Measurements from ENCODE around the gene MTSS2.

Gene MTSS2

GRCh38 chr16:70723740-70724145 is 37.9 kb upstream of the MTSS2 start:
- ATAC-seq: no peak
- TF ChIP-seq ZNF565 (CRISPR knock-in tag; conservative IDR thresholded peaks at IDR 0.05; ENCODE audit: low read depth) (no peak), BACH2 (CRISPR knock-in tag; IDR thresholded peaks at IDR 0.05; ENCODE audit: borderline replicate concordance) (no peak), ZFP3 (CRISPR knock-in tag; IDR thresholded peaks at IDR 0.05) (no peak), TCF4 (CRISPR knock-in tag; IDR thresholded peaks at IDR 0.05; ENCODE audit: borderline replicate concordance) (no peak), OSR1 (CRISPR knock-in tag; IDR thresholded peaks at IDR 0.05) (no peak), POU6F1 (CRISPR knock-in tag; IDR thresholded peaks at IDR 0.05; ENCODE audit: borderline replicate concordance, low read depth) (no peak), CREB5 (CRISPR knock-in tag; IDR thresholded peaks at IDR 0.05; ENCODE audit: low read depth) (no peak), GLIS3 (CRISPR knock-in tag; IDR thresholded peaks at IDR 0.05) (no peak), ZFP30 (CRISPR knock-in tag; IDR thresholded peaks at IDR 0.05) (no peak), CSRNP3 (CRISPR knock-in tag; IDR thresholded peaks at IDR 0.05) (no peak), TSHZ2 (CRISPR knock-in tag; IDR thresholded peaks at IDR 0.05) (no peak), TOX (CRISPR knock-in tag; IDR thresholded peaks at IDR 0.05; ENCODE audit: borderline replicate concordance) (no peak), ZNF70 (CRISPR knock-in tag; IDR thresholded peaks at IDR 0.05) (no peak)

GRCh38 chr16:70721202-70721963 is 35.5 kb upstream of the MTSS2 start:
- no peak for ATAC-seq
- no peak for TF ChIP-seq ZNF8 (CRISPR knock-in tag; IDR thresholded peaks at IDR 0.05)
- TF ChIP-seq ZNF565 (CRISPR knock-in tag; conservative IDR thresholded peaks at IDR 0.05; ENCODE audit: low read depth): no peak
- no peak for TF ChIP-seq CSDC2 (CRISPR knock-in tag; IDR thresholded peaks at IDR 0.05)
- TF ChIP-seq ISL1 (CRISPR knock-in tag; IDR thresholded peaks at IDR 0.05): no peak
- TF ChIP-seq TSHZ2 (CRISPR knock-in tag; IDR thresholded peaks at IDR 0.05): no peak
- no peak for TF ChIP-seq PATZ1 (CRISPR knock-in tag; IDR thresholded peaks at IDR 0.05; ENCODE audit: borderline replicate concordance)
- no peak for TF ChIP-seq BACH2 (CRISPR knock-in tag; IDR thresholded peaks at IDR 0.05; ENCODE audit: borderline replicate concordance)
- no peak for TF ChIP-seq CSRNP3 (CRISPR knock-in tag; IDR thresholded peaks at IDR 0.05)
- no peak for TF ChIP-seq ZNF70 (CRISPR knock-in tag; IDR thresholded peaks at IDR 0.05)
- no peak for TF ChIP-seq GLIS3 (CRISPR knock-in tag; IDR thresholded peaks at IDR 0.05)
- no peak for TF ChIP-seq TOX (CRISPR knock-in tag; IDR thresholded peaks at IDR 0.05; ENCODE audit: borderline replicate concordance)

Measured in SK-N-SH treated with all-trans-retinoic acid at 6 μM for 48 hours (cell line).